ENCODE measurements around the gene CCDC121.

The CCDC121 gene, protein sequence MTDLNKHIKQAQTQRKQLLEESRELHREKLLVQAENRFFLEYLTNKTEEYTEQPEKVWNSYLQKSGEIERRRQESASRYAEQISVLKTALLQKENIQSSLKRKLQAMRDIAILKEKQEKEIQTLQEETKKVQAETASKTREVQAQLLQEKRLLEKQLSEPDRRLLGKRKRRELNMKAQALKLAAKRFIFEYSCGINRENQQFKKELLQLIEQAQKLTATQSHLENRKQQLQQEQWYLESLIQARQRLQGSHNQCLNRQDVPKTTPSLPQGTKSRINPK

GRCh38 chr2:27628767-27629709 is at the start of gene CCDC121, which contains the start of gene GPN1:
Gene CCDC121 (minus strand): TSS chr2:27629012. CDS start chr2:27627799, 1,213 bp downstream.
Gene GPN1 (plus strand): TSS chr2:27629050. CDS start chr2:27629059, 9 bp downstream.
- DNase-seq = peak; percentile 93

DNA sequence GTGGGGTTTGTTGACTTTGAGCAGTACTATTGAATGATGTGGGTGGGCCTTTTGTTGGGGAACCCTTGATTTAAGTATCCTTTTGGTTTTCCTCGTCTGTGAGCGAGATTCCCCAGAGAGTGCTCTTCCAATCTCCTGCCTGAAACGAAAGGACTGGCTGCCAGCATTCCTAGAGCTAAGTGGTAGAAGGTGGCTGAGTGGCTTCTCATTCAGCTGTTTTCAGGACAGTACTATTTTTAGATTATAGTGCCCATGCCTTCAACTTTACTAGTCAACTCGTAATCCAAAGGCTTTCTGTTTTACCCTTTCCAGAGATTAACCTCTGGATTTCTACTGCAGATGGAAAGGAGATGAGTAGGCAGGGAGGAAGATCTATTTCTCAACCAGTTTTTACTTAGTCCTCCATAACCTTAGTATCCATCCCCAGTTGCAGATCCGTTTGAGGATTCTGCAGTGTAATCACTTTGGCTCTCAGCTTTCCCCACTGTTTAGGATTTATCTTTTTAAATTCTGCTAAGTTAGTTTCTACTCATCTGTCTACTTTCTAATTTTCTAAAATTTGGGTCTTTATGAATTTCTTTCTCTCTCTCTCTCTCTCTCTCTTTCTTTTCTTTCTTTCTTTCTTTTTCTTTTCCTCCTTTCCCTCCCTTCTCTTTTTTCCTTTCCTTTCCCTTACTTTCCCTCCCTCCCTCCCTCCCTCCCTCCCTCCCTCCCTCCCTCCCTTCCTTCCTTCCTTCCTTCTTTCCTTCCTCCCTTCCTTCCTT is 44.1 kb upstream of the CCDC121 start:
- no peak for DNase-seq

- no peak for DNase-seq
Measured at GRCh38 chr2:27671235-27671634, 42.4 kb upstream of the CCDC121 start.

- DNase-seq = no peak
Measured at GRCh38 chr2:27667446-27667845, 38.6 kb upstream of the CCDC121 start.

DNA sequence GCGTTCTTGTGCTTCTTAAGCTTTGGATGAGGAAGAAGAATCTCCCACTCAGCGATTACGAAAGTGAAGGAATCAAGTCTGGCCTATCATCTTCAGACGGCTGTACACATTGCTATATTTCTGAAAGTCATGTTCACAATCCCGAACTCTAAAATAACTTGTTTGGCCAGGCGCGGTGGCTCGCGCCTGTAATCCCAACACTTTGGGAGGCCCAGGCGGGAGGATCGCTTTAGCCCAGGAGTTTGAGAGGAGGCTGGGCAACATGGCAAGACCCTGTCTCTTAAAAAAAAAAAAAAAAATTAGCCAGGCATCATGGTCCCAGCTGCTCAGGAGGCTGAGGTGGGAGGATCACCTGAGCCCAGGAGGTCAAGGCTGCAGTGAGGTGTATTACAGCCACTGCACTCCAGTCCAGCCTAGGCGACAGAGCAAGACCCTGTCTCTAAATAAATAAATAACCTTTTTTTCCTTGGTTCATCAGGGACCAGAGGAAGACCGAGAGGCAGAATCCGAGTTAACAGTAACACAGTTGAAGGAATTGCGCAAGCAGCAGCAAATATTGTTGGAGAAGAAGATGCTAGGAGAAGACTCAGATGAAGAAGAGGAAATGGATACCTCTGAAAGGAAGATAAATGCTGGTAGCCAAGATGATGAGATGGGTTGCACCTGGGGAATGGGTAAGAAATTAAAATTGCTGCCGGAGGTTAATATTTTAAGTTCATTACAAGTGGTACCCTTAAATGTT is 36.0 kb upstream of the CCDC121 start:
- DNase-seq = no peak

DNA sequence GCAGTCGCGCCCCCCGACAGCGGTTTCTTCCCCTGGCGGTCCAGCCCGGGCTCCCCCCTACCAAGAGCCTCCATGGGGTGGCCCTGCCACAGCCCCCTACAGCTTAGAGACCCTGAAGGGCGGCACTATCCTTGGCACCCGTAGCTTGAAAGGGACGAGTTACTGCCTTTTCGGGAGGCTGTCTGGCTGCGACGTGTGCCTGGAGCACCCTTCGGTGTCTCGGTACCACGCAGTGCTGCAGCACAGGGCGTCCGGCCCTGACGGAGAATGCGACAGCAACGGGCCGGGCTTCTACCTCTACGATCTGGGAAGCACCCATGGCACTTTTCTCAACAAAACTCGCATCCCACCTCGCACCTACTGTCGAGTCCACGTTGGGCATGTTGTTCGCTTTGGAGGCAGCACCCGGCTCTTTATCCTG is 35.4 kb upstream of the CCDC121 start:
- peak; percentile 48 for DNase-seq

DNA sequence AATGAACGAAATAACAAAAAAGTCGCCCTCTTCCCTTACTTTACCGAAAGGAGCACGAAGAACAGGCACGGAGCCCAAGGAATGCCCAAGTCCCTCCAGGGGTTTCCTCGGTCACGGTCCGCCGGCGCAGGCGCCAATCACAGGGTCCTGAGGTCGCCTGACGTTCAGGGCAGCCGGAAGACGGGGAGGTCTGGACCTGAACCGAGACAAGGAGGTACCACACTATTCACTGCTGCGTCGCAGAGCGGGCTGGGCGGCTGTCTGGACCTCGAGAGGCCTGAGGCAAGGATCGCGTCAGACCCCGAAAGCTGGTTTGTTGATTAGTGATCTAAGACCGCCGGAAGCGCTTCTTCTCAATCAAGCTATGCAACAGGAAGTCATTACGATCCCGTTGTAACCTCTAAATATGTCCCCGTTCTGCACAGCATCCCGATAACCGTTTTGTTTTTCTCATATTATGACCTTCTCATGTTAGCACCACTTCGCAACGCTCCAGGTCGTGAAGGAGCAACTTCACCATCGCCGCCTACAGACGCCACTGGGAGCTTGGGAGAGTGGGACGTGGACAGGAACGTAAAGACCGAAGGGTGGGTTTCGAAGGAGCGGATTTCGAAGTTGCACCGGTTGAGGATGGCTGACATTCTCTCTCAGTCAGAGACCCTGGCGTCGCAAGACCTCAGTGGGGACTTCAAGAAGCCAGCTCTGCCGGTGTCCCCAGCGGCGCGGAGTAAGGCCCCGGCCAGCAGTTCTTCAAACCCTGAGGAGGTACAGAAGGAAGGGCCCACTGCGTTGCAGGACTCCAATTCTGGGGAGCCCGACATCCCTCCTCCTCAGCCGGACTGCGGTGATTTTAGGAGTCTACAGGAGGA is 34.7 kb upstream of the CCDC121 start, which contains the start of the genes SLC4A1AP and SUPT7L:
SLC4A1AP (plus strand) TSS at position 605 of the 869 bp plus-strand sequence; CDS start at position 631, 26 bp downstream.
SUPT7L (minus strand) TSS at position 330 of the 869 bp plus-strand sequence. CDS start 1,422 bp downstream, outside the sequence.
- DNase-seq = peak; percentile 93

- no peak for DNase-seq
Measured at GRCh38 chr2:27661371-27661770, 32.6 kb upstream of the CCDC121 start.

DNA sequence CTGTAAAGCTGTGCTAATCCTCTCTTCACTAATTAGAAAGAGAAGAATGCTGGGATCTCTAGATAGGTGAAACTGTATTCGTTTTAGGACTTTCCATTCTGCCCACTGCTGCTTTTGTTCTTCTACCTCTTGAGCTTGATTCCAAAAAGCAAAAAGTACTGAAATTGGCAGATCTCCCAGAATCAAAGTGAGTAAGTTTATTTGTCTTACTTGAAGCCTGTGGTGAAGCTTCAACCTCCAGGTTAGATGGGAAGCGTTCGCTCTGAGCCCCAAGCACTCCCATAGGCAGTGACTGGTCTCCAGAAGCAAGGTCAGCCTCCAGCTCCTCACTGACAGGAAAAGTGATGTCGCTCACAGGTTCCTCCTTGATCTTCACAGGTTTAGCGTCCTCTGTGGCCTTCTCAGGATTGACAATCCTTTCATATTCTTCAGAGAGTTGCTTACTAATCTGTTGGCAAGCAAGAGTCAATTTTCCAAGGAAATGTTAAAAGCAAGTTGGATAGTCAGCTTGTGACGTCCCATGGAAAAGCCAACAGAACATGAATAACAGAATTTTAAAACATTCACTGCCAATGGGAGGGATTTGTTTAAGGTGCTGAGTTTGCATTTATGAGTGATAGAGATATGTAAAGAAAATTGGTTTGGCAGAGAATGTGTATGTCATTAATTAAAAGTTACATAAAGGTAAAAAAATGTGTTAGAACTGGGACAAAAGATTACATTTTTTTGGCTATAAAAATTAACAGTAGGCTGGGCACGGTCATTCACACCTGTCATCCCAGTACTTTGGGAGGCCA is 26.5 kb upstream of the CCDC121 start:
- peak; percentile 87 for DNase-seq

DNA sequence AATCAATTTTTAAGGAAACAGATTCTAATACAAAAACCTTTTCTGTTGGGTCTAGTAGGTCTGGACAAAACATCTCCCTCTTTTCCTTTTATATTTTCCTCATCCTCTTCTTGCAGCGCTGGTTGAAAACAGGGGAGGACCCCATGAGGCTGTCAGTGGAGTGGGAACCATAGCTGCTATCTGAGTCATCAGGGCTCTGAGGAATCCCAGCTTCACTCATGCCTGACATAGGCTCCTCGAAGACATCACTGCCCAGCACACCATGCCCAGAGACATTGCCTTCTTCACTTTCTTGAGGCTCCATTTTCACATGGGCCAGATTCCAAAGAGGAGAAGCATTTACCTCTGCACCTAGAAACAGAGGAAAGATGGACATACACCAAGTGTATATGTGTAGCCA is 24.6 kb upstream of the CCDC121 start:
- no peak for DNase-seq

GRCh38 chr2:27652790-27653189 is 24.0 kb upstream of the CCDC121 start:
- no peak for DNase-seq

DNA sequence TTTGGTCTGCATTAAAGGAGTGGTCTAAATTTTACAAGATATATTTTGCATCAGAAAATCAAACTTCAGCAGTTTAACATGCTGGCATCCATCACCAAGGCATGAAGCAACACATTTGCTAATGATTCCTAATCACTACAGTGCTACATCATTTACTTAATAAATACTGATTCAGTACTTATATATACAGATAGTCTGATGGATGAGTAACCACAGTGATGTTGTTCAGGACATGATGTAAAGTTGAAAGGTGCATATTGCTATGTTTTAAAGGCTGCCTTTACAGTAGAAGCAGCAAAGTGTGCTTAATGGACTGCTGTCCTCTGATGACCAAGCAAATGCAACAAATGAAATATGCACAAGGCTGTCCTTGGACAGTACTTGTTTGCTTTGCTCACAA is 23.5 kb upstream of the CCDC121 start:
- no peak for DNase-seq

GRCh38 chr2:27651056-27651455 is 22.2 kb upstream of the CCDC121 start:
- DNase-seq = peak; percentile 78

- no peak for DNase-seq
Measured at GRCh38 chr2:27647737-27648136, 18.9 kb upstream of the CCDC121 start.

DNA sequence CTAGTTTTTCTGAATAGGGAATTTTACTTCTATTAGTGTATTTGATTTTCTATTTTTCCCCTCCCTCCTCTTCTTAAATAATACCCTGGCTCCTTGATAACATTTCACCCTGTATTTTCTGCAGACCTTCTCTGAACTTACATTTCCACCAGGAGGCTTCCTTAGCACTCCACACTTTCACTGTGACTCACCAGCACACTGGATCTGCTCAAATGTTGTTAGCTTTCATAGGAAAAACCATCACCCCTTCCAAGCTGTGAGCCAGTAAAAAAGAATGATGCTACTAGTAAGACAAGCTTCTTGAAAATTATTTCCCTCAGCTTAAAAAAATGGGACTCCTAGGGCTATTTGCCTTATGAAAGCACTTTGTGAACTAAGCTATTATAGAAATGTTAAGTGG is 18.5 kb upstream of the CCDC121 start:
- DNase-seq = no peak

DNA sequence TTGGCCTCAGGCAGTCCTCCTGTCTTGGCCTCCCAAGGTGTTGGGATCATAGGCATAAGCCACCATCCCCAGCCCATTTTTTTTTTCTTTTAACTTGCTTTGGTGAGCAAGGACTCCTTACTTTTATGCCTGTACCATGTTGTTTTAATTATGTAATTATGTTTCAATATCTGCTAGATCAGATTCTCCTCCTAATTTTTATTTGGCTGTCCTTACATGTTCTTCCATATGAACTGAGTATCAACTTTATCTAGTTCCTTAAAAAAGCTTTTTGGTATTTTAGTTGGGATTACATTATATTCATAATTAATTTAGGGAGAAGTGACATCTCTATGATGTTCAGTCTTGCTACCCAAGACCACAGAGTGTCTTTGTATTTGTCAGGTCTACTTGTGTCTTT is 16.4 kb upstream of the CCDC121 start:
- DNase-seq = no peak

GRCh38 chr2:27640722-27641245 is 12.0 kb upstream of the CCDC121 start:
- DNase-seq = no peak

DNA sequence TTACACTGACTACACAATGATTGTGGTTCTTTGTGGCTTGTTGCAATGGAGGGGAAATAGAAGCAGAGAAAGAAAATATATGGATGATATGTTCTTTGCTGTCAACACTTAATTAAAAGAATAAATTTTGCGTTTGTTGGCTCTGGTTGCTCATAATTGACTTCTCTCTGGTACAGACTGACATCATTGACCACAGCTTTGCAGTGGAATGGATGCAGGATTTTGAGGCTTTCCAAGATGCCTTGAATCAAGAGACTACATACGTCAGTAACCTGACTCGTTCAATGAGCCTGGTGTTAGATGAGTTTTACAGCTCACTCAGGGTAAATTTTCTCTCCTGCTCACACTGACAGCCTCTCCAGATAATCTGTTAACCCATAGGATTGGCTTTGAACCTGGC is 9.9 kb upstream of the CCDC121 start:
- no peak for DNase-seq

DNA sequence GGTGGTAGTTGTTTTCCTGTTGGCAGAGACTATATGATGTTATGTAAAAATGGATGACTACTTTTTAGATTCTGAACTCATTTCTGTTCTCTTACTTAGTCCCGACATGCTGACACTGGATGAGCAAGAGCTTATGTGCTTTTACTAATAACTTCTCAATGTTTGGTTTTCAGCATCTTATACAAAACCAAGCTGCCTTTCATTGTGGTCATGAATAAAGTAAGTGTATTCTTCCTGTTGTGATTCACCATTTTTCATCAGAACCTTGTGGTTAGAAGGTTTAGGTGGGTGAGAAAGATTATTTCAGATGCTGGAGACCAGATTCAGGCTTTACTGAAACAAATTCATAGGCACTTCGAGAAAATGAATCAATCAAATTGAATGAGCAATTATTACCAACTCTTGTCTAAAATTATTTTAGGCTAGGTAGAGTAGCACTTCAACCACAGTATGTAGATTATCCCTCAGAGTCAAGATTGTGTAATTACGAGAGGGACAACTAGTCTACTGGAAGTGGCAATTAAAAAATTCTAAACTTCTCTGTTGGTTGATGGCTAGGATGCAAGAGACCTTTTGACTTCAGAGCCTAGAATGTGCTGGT is 9.3 kb upstream of the CCDC121 start:
- DNase-seq = no peak

GRCh38 chr2:27636766-27637165 is 8.0 kb upstream of the CCDC121 start:
- DNase-seq = no peak
